Trophoblast cell (in vitro differentiated cells and primary cell): Measurements from ENCODE around the gene TRMT10C.
A peak's percentile ranks its signal among the peaks of the same experiment; 100 is the strongest.

Source experiments
- DNase-seq, 2 donors: peaks; one replicate each; pipeline ENCODE4 v3.0.0-alpha.2; 2016
- H2AFZ ChIP-seq: 2 replicates; pipeline ENCODE4 v1.6.1; 2013; ENCODE audit warnings: low read length, moderate library complexity, mild to moderate bottlenecking; ENCODE audit not compliant: insufficient read depth, poor library complexity
- H2AK5ac ChIP-seq: 2 replicates; pipeline ENCODE4 v1.6.1; 2013; ENCODE audit warnings: mild to moderate bottlenecking, low read length
- H2BK120ac ChIP-seq: 2 replicates; pipeline ENCODE4 v1.6.1; 2013; ENCODE audit warnings: low read length, mild to moderate bottlenecking, moderate library complexity; ENCODE audit not compliant: insufficient read depth, poor library complexity
- H2BK12ac ChIP-seq: 2 replicates; pipeline ENCODE4 v1.6.1; 2013; ENCODE audit warnings: mild to moderate bottlenecking, low read length, moderate library complexity
- H2BK5ac ChIP-seq: 2 replicates; pipeline ENCODE4 v1.6.1; 2013; ENCODE audit warnings: low read length, low read depth, moderate library complexity, mild to moderate bottlenecking; ENCODE audit not compliant: poor library complexity
- H3K14ac ChIP-seq: 2 replicates; pipeline ENCODE4 v1.6.1; 2013; ENCODE audit warnings: mild to moderate bottlenecking, low read length
- H3K18ac ChIP-seq: 2 replicates; pipeline ENCODE4 v1.6.1; 2013; ENCODE audit warnings: mild to moderate bottlenecking, low read length
- H3K23ac ChIP-seq: 2 replicates; pipeline ENCODE4 v1.6.1; 2013; ENCODE audit warnings: low read length
- H3K27ac ChIP-seq: 2 replicates; pipeline ENCODE4 v1.5.1; 2013; ENCODE audit warnings: low read depth, mild to moderate bottlenecking, inconsistent platforms, low read length, moderate library complexity
- H3K27me3 ChIP-seq: 2 replicates; pipeline ENCODE4 v1.6.1; 2013; ENCODE audit warnings: inconsistent platforms, mild to moderate bottlenecking, low read length, moderate library complexity; ENCODE audit not compliant: insufficient read depth
- H3K36me3 ChIP-seq, 2 experiments: 1 replicate in 1 of 2; 2 replicates in 1 of 2; pipeline ENCODE4 v1.6.1; 2013; ENCODE audit warnings: low read length in 2 of 2, mild to moderate bottlenecking in 2 of 2, moderate library complexity in 1 of 2; ENCODE audit not compliant: insufficient read depth in 2 of 2, control insufficient read depth in 1 of 2
- H3K4ac ChIP-seq: 2 replicates; pipeline ENCODE4 v1.6.1; 2013; ENCODE audit warnings: low read depth, mild to moderate bottlenecking, low read length, moderate library complexity
- H3K4me1 ChIP-seq, 2 experiments: 1 replicate in 1 of 2; 2 replicates in 1 of 2; pipeline ENCODE4 v1.6.1; 2013; ENCODE audit warnings: low read length in 2 of 2, mild to moderate bottlenecking in 2 of 2, moderate library complexity in 1 of 2; ENCODE audit not compliant: insufficient read depth in 2 of 2, control insufficient read depth in 1 of 2
- H3K4me2 ChIP-seq: 2 replicates; pipeline ENCODE4 v1.6.1; 2013; ENCODE audit warnings: inconsistent platforms, mild to moderate bottlenecking, low read length, moderate library complexity
- H3K4me3 ChIP-seq: 2 replicates; pipeline ENCODE4 v1.5.1; 2013; ENCODE audit warnings: mild to moderate bottlenecking, low read depth, low read length, inconsistent platforms
- H3K79me1 ChIP-seq: one replicate; pipeline ENCODE4 v1.6.1; 2013; ENCODE audit warnings: low read length
- H3K79me2 ChIP-seq: 2 replicates; pipeline ENCODE4 v1.6.1; 2013; ENCODE audit warnings: low read length, mild to moderate bottlenecking; ENCODE audit not compliant: control insufficient read depth, insufficient read depth, poor library complexity
- H3K9ac ChIP-seq: 2 replicates; pipeline ENCODE4 v1.6.1; 2013; ENCODE audit warnings: mild to moderate bottlenecking, low read length
- H3K9me3 ChIP-seq: 2 replicates; pipeline ENCODE4 v1.6.1; 2013; ENCODE audit warnings: low read depth, mild to moderate bottlenecking, control low read depth, inconsistent platforms, low read length; ENCODE audit not compliant: insufficient read depth
- H4K12ac ChIP-seq: 2 replicates; pipeline ENCODE4 v1.6.1; 2013; ENCODE audit warnings: low read depth, mild to moderate bottlenecking, low read length, moderate library complexity
- H4K8ac ChIP-seq: 2 replicates; pipeline ENCODE4 v1.6.1; 2013; ENCODE audit warnings: low read depth, mild to moderate bottlenecking, low read length, moderate library complexity
- H4K91ac ChIP-seq: one replicate; pipeline ENCODE4 v1.6.1; 2013; ENCODE audit warnings: low read depth, mild to moderate bottlenecking, low read length, moderate library complexity
- WGBS: extraction: QIAGEN DNeasy Blood & Tissue Kit; methylation state at CpG from one replicate; pipeline ENCODE4 v1.1.7; 2013; ENCODE audit warnings: missing lambda C conversion rate; ENCODE audit not compliant: insufficient read length, insufficient coverage; ENCODE audit errors: extremely low coverage; 5-methylcytosine and 5-hydroxymethylcytosine counted together

TRMT10C gene

DNA sequence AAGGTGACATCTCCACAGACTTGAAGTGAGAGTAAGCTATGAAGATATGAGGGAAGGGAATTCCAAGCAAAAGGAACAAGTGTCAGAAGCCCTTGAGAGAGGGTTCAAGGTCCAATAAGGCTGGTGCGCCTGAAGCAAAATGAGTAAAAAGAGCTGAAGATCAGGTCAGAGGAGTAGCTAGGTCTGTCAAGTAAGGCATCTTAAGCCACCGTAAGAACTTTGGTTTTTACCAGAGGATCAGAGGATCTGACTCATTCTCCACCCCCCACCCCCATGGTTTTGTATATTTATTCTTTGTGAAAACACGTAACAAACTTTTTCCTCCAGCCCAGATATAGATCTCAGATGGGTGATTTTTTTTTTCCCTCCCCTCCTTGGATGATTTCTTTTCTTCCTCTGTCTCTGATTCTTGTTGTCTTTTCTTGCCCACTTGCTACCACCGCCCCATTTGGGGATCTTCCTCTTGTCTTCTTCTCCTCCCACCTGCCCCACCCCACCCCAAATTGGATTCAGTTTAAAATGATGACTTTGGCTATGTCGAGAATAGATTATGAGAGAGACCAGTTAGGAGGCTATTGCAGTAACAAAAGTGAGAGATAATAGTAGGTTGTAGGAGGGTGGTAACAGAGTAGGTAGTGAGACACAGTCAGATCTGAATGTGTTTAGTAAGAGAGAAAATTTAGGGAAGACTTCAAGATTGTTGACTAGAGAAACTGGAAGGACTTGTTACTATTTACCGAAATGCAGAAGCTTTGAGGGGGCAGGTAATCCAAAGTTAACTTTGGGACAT is 6.1 kb downstream of the TRMT10C start:
- H2AK5ac ChIP-seq, result no peak overlapping the region
- H3K27me3 ChIP-seq, result no peaks in the 10 kb centered on the region
- H2BK5ac ChIP-seq, result no peak overlapping the region
- no CpG with 5 or more reads among the region's 6 CpGs for WGBS
- no peak overlapping the region for H3K27ac ChIP-seq
- H3K79me1 ChIP-seq, result no peaks in the 10 kb centered on the region
- no peak overlapping the region for H2BK12ac ChIP-seq
- no peak overlapping the region for H4K8ac ChIP-seq
- no peaks in the 10 kb centered on the region for H3K9me3 ChIP-seq
- peaks cover 2% of the 10 kb centered on the region for H3K79me2 ChIP-seq
- DNase-seq, result peak in 1 of 2 donors; percentile 34
- H3K9ac ChIP-seq, result no peak overlapping the region
- no peak overlapping the region for H4K91ac ChIP-seq
- no peak overlapping the region for H3K23ac ChIP-seq
- H3K4me3 ChIP-seq, result no peak overlapping the region
- no peak overlapping the region for H3K18ac ChIP-seq
- H2AFZ ChIP-seq, result no peak overlapping the region
- H2BK120ac ChIP-seq, result no peak overlapping the region
- H3K36me3 ChIP-seq, result peaks cover 2 to 4% of the 10 kb centered on the region in 2 experiments
- H3K14ac ChIP-seq, result no peak overlapping the region
- no peak overlapping the region for H3K4ac ChIP-seq
- no peak overlapping the region for H4K12ac ChIP-seq
- H3K4me1 ChIP-seq, result peaks cover 1 to 3% of the 10 kb centered on the region in 2 experiments
- H3K4me2 ChIP-seq, result no peak overlapping the region

DNA sequence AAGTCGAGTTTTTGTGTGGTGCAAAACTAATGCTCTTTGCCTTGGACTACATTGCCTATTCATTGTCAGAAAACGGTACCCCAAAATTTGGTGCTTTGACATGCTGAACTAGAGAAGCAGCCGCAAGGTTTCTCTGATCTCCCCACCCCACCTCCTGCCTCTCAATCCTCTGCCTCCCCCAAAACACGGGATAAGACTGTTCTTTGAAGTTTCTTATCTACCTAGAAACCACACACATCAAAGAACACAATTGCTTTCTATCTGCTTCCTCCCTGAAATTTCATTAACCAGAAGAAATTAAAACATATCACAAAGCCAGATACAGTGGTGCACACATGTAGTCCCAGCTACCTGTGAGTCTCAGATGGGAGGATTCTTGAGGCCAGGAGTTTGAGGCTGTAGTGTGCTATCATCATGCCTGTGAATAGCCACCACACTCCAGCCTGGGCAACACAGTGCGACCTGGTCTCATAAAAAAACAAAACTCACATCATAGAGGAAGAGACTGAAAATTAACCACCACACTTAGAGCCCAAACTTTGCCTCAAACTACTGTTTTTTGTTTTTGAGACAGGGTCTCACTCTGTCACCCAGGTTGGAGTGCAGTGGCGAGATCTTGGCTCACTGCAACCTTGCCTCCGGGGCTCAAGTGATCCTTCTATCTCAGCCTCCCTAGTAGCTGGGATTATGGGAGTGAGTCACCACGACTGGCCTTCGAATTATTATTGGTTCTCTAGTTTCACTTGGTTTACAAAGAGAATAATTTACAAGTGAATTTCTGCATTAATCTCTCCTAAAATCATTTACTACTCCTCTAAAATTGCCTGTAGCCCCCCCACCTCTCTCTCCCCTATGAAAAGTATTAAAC is 9.6 kb downstream of the TRMT10C start:
- peaks cover 0 to 2% of the 10 kb centered on the region in 2 experiments for H3K36me3 ChIP-seq
- no peak overlapping the region for H3K23ac ChIP-seq
- H2BK5ac ChIP-seq, result no peak overlapping the region
- peaks cover 9% of the 10 kb centered on the region for H3K79me1 ChIP-seq
- H4K12ac ChIP-seq, result no peak overlapping the region
- no peak overlapping the region for H4K91ac ChIP-seq
- no peak overlapping the region for H3K14ac ChIP-seq
- no peak overlapping the region for H3K27ac ChIP-seq
- no peak overlapping the region for H2BK12ac ChIP-seq
- no peak overlapping the region for H2AFZ ChIP-seq
- no peak overlapping the region for H3K9ac ChIP-seq
- no peak overlapping the region for H3K18ac ChIP-seq
- no peaks in the 10 kb centered on the region for H3K27me3 ChIP-seq
- peak in 1 of 2 donors; percentile 9 for DNase-seq
- H2AK5ac ChIP-seq, result no peak overlapping the region
- H3K4me3 ChIP-seq, result no peak overlapping the region
- no peaks in the 10 kb centered on the region for H3K9me3 ChIP-seq
- no peaks in the 10 kb centered on the region for H3K4me1 ChIP-seq
- no peak overlapping the region for H3K4ac ChIP-seq
- WGBS, result no CpG with 5 or more reads among the region's 9 CpGs
- no peak overlapping the region for H2BK120ac ChIP-seq
- no peak overlapping the region for H4K8ac ChIP-seq
- no peak overlapping the region for H3K4me2 ChIP-seq
- H3K79me2 ChIP-seq, result peaks cover 9% of the 10 kb centered on the region

GRCh38 chr3:101573449-101574387 is 12.1 kb downstream of the TRMT10C start, which contains the start of gene PCNP:
TSS of gene PCNP (plus strand) at chr3:101574180. CDS start at chr3:101574216, 36 bp downstream.
- no peaks in the 10 kb centered on the region for H3K27me3 ChIP-seq
- peak within 1 kb of the TSS; percentile 74 for H2AFZ ChIP-seq
- no peaks in the 10 kb centered on the region for H3K4me1 ChIP-seq
- H3K4me3 ChIP-seq, result peak within 1 kb of the TSS; percentile 95
- no peaks in the 10 kb centered on the region for H3K9me3 ChIP-seq
- peak within 1 kb of the TSS; percentile 95 for H3K18ac ChIP-seq
- peak within 1 kb of the TSS; percentile 93 for H3K9ac ChIP-seq
- peak within 1 kb of the TSS; percentile 95 for H4K12ac ChIP-seq
- H2BK12ac ChIP-seq, result no peak within 1 kb of the TSS
- no CpG with 5 or more reads among the region's 47 CpGs for WGBS
- peak within 1 kb of the TSS; percentile 95 for H3K4ac ChIP-seq
- H3K4me2 ChIP-seq, result peak within 1 kb of the TSS; percentile 78
- H4K91ac ChIP-seq, result peak within 1 kb of the TSS; percentile 98
- peak; percentile 98 to 100 for DNase-seq
- peaks cover 9% of the 10 kb centered on the region for H3K79me1 ChIP-seq
- H3K79me2 ChIP-seq, result peaks cover 16% of the 10 kb centered on the region
- H3K36me3 ChIP-seq, result peaks cover 7% of the 10 kb centered on the region in 2 experiments
- peak within 1 kb of the TSS; percentile 92 for H2BK120ac ChIP-seq
- H3K14ac ChIP-seq, result peak within 1 kb of the TSS; percentile 97
- H2BK5ac ChIP-seq, result peak within 1 kb of the TSS; percentile 90
- no peak within 1 kb of the TSS for H3K23ac ChIP-seq
- H3K27ac ChIP-seq, result peak within 1 kb of the TSS; percentile 87
- peak within 1 kb of the TSS; percentile 98 for H4K8ac ChIP-seq
- peak within 1 kb of the TSS; percentile 93 for H2AK5ac ChIP-seq
